HepG2 (cell line): ENCODE measurements around the gene KIAA1755. TPM values are rescaled to one million over a fixed set of nuclear protein-coding genes. Genes with fewer than 3 reads are reported as not detected.

Experiments used
- ATAC-seq: fragments of 200-7000 bp; cut with Tn5 transposase; 3 replicates; pipeline ENCODE4 v1.9.1; 2020; ENCODE audit warnings: mild to moderate bottlenecking, moderate library complexity
- BruUV-seq: library from RNA; stranded (reverse); fragments of 400-500 nt; replicated peaks from 2 replicates; lab custom pipeline; 2021; lab: Mats Ljungman, UMichigan
- CTCF ChIA-PET: fragments of 300-600 bp; formaldehyde crosslinking; extraction: SDS; loops from one replicate; lab custom pipeline; 2021; ENCODE audit warnings: low total read pairs, inconsistent platforms, low intra/inter-chr PET ratio; lab: Yijun Ruan, JAX
- POLR2A ChIA-PET: fragments of 350-600 bp; sonication (Branson Sonifier 250); formaldehyde crosslinking; loops from one replicate; lab custom pipeline; 2020; ENCODE audit warnings: antibody characterized with exemption, inconsistent platforms; lab: Yijun Ruan, JAX
- DNase-seq: peaks from one replicate; pipeline ENCODE4 v3.0.0-alpha.2; 2015; ENCODE audit warnings: low spot score
- FAIRE-seq: peaks from 3 replicates; lab custom pipeline; 2011; peaks lifted over from hg19 to GRCh38; lab: Jason Lieb, UNC
- H2AFZ ChIP-seq: one replicate; pipeline ENCODE4 v1.6.1; 2011; ENCODE audit warnings: low read length, inconsistent platforms
- H3K27ac ChIP-seq: fragments of 300-600 bp; 3 replicates; pipeline ENCODE4 v1.8.0; 2011; ENCODE audit warnings: mixed run types, mild to moderate bottlenecking, mixed read lengths, low read length, inconsistent platforms; ENCODE audit not compliant: insufficient read depth; ENCODE audit errors: extremely low read length
- H3K27me3 ChIP-seq, 2 experiments: fragments of 200-600 bp in 1 of 2; 2 replicates in 1 of 2; 3 replicates in 1 of 2; pipeline versions ENCODE4 v1.6.0 to v1.8.0; 2011; ENCODE audit warnings: low read length in 2 of 2, mild to moderate bottlenecking in 2 of 2, moderate library complexity in 2 of 2, inconsistent platforms in 1 of 2; ENCODE audit not compliant: insufficient read depth in 2 of 2, control insufficient read depth in 1 of 2
- H3K36me3 ChIP-seq, 2 experiments: fragments of 200-600 bp in 1 of 2; replicated peaks in 1 of 2; 2 replicates in 1 of 2; 3 replicates in 1 of 2; pipeline versions ENCODE4 v1.5.1 to v1.8.0; 2011; ENCODE audit warnings: low read length in 2 of 2, inconsistent platforms in 1 of 2; ENCODE audit not compliant: insufficient read depth in 2 of 2, control insufficient read depth in 1 of 2
- H3K4me1 ChIP-seq: 2 replicates; pipeline ENCODE4 v1.5.1; 2012; ENCODE audit warnings: low read length, inconsistent platforms; ENCODE audit not compliant: insufficient read depth
- H3K4me2 ChIP-seq: 2 replicates; pipeline ENCODE4 v1.6.0; 2011; ENCODE audit warnings: low read depth, low read length, inconsistent platforms
- H3K4me3 ChIP-seq, 3 experiments: fragments of 200-600 bp in 1 of 3; sonication (generic), shearing (Covaris generic) in 1 of 3; replicated peaks in 1 of 3; 2 replicates each; pipeline ENCODE4 v1.5.1; 2011 to 2016; ENCODE audit warnings: low read length in 3 of 3, inconsistent platforms in 2 of 3, low read depth in 2 of 3, mild to moderate bottlenecking in 2 of 3, control low read depth in 1 of 3, mixed read lengths in 1 of 3; ENCODE audit not compliant: insufficient read depth in 1 of 3
- H3K79me2 ChIP-seq: one replicate; pipeline ENCODE4 v1.6.1; 2011; ENCODE audit warnings: low read length, inconsistent platforms; ENCODE audit not compliant: insufficient read depth
- H3K9ac ChIP-seq: 2 replicates; pipeline ENCODE4 v1.6.0; 2011; ENCODE audit warnings: mild to moderate bottlenecking, low read depth, low read length, inconsistent platforms; ENCODE audit not compliant: insufficient read depth
- H3K9me3 ChIP-seq: 2 replicates; pipeline ENCODE4 v1.5.1; 2012; ENCODE audit warnings: mild to moderate bottlenecking, low read length
- H4K20me1 ChIP-seq: 2 replicates; pipeline ENCODE4 v1.6.0; 2011; ENCODE audit warnings: inconsistent platforms, mild to moderate bottlenecking, low read length, moderate library complexity; ENCODE audit not compliant: insufficient read depth
- ZNF253 ChIP-seq: sonication (generic); formaldehyde crosslinking; IDR thresholded peaks from 2 replicates; pipeline ENCODE4 v1.8.0; 2022; ENCODE audit warnings: mild to moderate bottlenecking, missing genetic modification reagents, borderline replicate concordance
- ZNF75D ChIP-seq: sonication (generic); formaldehyde crosslinking; IDR thresholded peaks from 2 replicates; pipeline ENCODE4 v1.8.1; 2023; ENCODE audit warnings: missing genetic modification reagents, mild to moderate bottlenecking, borderline replicate concordance
- WGBS: methylation state at CpG from one replicate; pipeline ENCODE4 v1.1.6; 2017; ENCODE audit warnings: low lambda C conversion rate; 5-methylcytosine and 5-hydroxymethylcytosine counted together
- in situ Hi-C: cut with HindIII; loops from 2 replicates; pipeline ENCODE4 v1.10.0; 2017; ENCODE audit warnings: low pct_unique_long_range_greater_than_20kb; ENCODE audit not compliant: extremely low pct_ligation_motif_present
- intact Hi-C: fragments of 100-400 bp; cut with micrococcal nuclease; formaldehyde crosslinking; loops from one replicate; pipeline ENCODE4 v1.10.0; 2022; ENCODE audit not compliant: unreplicated experiment
- polyA plus RNA-seq, 8 experiments: library from polyadenylated mRNA; depleted of rRNA in 3 of 8; stranded (reverse) in 7 of 8; unstranded in 1 of 8; fragments of >200 nt; fragmentation: Illumina TruSeq in 4 of 8; extraction: Trizol in 4 of 8; gene quantifications; 2 replicates each; pipeline versions ENCODE4 v1.2.1 to v1.2.3, GENCODE V29; 2011 to 2016; ENCODE audit warnings: low read depth in 4 of 8, missing spikeins in 1 of 8, mixed read lengths in 1 of 8; ENCODE audit not compliant: insufficient read depth in 1 of 8
- total RNA-seq, 5 experiments: library from RNA; depleted of rRNA; stranded (reverse); fragments of >200 nt; fragmentation: Illumina TruSeq; extraction: Trizol; gene quantifications; 2 replicates each; pipeline ENCODE4 v1.2.3, GENCODE V29; 2016; ENCODE audit warnings: low read depth in 1 of 5
- TF ChIP-seq, protein P1 (sequence below): sonication (generic); formaldehyde crosslinking; IDR thresholded peaks from 2 replicates; pipeline ENCODE4 v1.5.0; 2020; ENCODE audit warnings: mild to moderate bottlenecking, missing genetic modification reagents
- TF ChIP-seq, protein P2 (sequence below): sonication (generic); formaldehyde crosslinking; IDR thresholded peaks from 2 replicates; pipeline ENCODE4 v1.8.0; 2022; ENCODE audit warnings: mild to moderate bottlenecking, missing genetic modification reagents, borderline replicate concordance

The KIAA1755 gene
- total and polyA plus RNA-seq, 2 of the 13 experiments (the other 11 are each of a cell fraction or from before 2014, with no cell fraction given), result 0.04 TPM; not detected in 1

DNA sequence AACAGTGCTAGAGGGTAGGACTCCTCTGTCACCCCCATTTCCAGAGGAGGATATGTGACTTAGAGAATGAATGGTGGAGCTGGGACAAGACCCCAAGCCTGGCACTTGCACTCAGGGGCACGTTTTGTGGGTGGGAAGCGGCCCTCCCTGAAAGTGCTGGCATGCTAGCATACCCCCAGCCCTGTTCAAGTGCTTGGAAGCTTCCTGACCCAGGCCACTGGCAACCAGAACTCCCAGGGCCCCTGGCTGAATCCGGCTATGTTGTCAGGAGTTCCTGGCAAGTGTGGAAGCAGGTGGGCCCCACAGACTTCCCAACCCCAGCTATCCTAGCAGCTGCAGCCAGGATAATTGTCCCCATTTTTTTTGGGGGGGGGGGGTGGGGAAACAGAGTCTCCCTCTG is 59.9 kb downstream of the KIAA1755 start (continued):
- TF ChIP-seq, protein P1, sequence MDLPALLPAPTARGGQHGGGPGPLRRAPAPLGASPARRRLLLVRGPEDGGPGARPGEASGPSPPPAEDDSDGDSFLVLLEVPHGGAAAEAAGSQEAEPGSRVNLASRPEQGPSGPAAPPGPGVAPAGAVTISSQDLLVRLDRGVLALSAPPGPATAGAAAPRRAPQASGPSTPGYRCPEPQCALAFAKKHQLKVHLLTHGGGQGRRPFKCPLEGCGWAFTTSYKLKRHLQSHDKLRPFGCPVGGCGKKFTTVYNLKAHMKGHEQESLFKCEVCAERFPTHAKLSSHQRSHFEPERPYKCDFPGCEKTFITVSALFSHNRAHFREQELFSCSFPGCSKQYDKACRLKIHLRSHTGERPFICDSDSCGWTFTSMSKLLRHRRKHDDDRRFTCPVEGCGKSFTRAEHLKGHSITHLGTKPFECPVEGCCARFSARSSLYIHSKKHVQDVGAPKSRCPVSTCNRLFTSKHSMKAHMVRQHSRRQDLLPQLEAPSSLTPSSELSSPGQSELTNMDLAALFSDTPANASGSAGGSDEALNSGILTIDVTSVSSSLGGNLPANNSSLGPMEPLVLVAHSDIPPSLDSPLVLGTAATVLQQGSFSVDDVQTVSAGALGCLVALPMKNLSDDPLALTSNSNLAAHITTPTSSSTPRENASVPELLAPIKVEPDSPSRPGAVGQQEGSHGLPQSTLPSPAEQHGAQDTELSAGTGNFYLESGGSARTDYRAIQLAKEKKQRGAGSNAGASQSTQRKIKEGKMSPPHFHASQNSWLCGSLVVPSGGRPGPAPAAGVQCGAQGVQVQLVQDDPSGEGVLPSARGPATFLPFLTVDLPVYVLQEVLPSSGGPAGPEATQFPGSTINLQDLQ (CRISPR knock-in tag), result no peak

DNA sequence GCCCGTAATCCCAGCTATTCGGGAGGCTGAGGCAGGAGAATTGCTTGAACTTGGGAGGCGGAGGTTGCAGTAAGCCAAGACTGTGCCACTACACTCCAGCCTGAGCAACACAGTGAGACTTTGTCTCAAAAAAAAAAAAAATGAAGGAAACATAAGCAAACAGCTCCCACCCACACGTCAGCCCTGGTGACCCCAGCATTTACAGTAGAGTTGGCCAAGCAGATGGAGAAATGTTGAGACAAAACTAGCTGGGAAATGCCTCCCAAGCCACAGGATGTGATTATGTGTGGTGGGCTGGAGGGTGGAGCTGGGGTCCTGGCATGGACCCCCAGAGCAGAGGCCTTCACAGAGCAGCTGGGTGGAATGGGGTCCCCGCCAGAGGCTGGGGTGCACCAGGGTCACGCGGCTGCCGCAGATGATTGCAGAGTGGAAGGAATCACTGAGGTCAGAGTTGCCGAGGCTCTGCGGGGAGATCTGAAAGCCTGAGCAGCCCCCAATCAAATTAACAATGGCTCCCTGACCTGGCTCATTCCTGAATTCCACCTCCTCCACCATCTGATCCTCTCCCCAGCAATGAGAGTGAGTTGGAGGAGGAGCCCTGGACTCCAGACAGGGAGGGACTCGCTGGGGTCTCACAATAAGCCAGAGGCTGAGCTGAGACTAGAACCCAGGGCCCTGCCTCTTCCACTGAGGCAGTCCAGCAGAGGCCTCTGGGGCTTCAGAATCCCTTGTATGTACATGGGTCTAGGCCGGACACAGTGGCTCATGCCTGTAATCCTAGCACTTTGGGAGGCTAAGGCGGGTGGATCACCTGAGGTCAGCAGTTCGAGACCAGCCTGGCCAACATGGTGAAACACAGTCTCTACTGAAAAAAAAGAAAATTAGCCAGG is 60.8 kb downstream of the KIAA1755 start:
- H3K27me3 ChIP-seq, result peaks cover 5 to 23% of the 10 kb centered on the region in 2 experiments; a peak in 4 of 5 replicates
- ATAC-seq (no peak), FAIRE-seq (no peak), DNase-seq (no peak)
- POLR2A ChIA-PET, result no interaction called here
- BruUV-seq, result no TSS peak
- in situ Hi-C loops, result loop anchor here (25.0 kb wide), 1 partner anchor 637 kb away; no protein-coding TSS in a partner anchor
- no peaks in the 10 kb centered on the region for H3K36me3 ChIP-seq
- H3K9me3 ChIP-seq, result no peaks in the 10 kb centered on the region
- H3K4me1 ChIP-seq, result peaks cover 11% of the 10 kb centered on the region
- H4K20me1 ChIP-seq, result no peaks in the 10 kb centered on the region
- no peak overlapping the region for H3K4me3 ChIP-seq
- CTCF ChIA-PET, result no interaction called here
- 0 out of 2 replicates have a peak, but pooled peaks have one; percentile 22 for TF ChIP-seq ZNF75D (CRISPR knock-in tag)
- TF ChIP-seq, protein P2, sequence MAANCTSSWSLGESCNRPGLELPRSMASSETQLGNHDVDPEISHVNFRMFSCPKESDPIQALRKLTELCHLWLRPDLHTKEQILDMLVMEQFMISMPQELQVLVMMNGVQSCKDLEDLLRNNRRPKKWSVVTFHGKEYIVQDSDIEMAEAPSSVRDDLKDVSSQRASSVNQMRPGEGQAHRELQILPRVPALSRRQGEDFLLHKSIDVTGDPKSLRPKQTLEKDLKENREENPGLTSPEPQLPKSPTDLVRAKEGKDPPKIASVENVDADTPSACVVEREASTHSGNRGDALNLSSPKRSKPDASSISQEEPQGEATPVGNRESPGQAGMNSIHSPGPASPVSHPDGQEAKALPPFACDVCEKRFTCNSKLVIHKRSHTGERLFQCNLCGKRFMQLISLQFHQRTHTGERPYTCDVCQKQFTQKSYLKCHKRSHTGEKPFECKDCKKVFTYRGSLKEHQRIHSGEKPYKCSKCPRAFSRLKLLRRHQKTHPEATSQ, result no peak
- 0 out of 2 replicates have a peak, but pooled peaks have one; percentile 27 for TF ChIP-seq ZNF253 (CRISPR knock-in tag)
- intact Hi-C loops, result no loop called here
- no peaks in the 10 kb centered on the region for H3K79me2 ChIP-seq
- H2AFZ ChIP-seq, result no peak overlapping the region
- H3K4me2 ChIP-seq, result no peak overlapping the region
- no peak overlapping the region for H3K27ac ChIP-seq
- 55% methylated on average over 14 of the region's 14 CpGs for WGBS
- H3K9ac ChIP-seq, result no peak overlapping the region
